Trophoblast cell (in vitro differentiated cells and primary cell): ENCODE measurements around the gene PAPOLB. TPM values are rescaled to one million over a fixed set of nuclear protein-coding genes. Genes with fewer than 3 reads are reported as not detected.

Experiments used
- DNase-seq, 2 donors: peaks; one replicate each; pipeline ENCODE4 v3.0.0-alpha.2; 2016
- H2AFZ ChIP-seq: 2 replicates; pipeline ENCODE4 v1.6.1; 2013; ENCODE audit warnings: low read length, moderate library complexity, mild to moderate bottlenecking; ENCODE audit not compliant: insufficient read depth, poor library complexity
- H2AK5ac ChIP-seq: 2 replicates; pipeline ENCODE4 v1.6.1; 2013; ENCODE audit warnings: mild to moderate bottlenecking, low read length
- H2BK120ac ChIP-seq: 2 replicates; pipeline ENCODE4 v1.6.1; 2013; ENCODE audit warnings: low read length, mild to moderate bottlenecking, moderate library complexity; ENCODE audit not compliant: insufficient read depth, poor library complexity
- H2BK12ac ChIP-seq: 2 replicates; pipeline ENCODE4 v1.6.1; 2013; ENCODE audit warnings: mild to moderate bottlenecking, low read length, moderate library complexity
- H2BK5ac ChIP-seq: 2 replicates; pipeline ENCODE4 v1.6.1; 2013; ENCODE audit warnings: low read length, low read depth, moderate library complexity, mild to moderate bottlenecking; ENCODE audit not compliant: poor library complexity
- H3K14ac ChIP-seq: 2 replicates; pipeline ENCODE4 v1.6.1; 2013; ENCODE audit warnings: mild to moderate bottlenecking, low read length
- H3K18ac ChIP-seq: 2 replicates; pipeline ENCODE4 v1.6.1; 2013; ENCODE audit warnings: mild to moderate bottlenecking, low read length
- H3K23ac ChIP-seq: 2 replicates; pipeline ENCODE4 v1.6.1; 2013; ENCODE audit warnings: low read length
- H3K27ac ChIP-seq: 2 replicates; pipeline ENCODE4 v1.5.1; 2013; ENCODE audit warnings: low read depth, mild to moderate bottlenecking, inconsistent platforms, low read length, moderate library complexity
- H3K27me3 ChIP-seq: 2 replicates; pipeline ENCODE4 v1.6.1; 2013; ENCODE audit warnings: inconsistent platforms, mild to moderate bottlenecking, low read length, moderate library complexity; ENCODE audit not compliant: insufficient read depth
- H3K36me3 ChIP-seq, 2 experiments: 1 replicate in 1 of 2; 2 replicates in 1 of 2; pipeline ENCODE4 v1.6.1; 2013; ENCODE audit warnings: low read length in 2 of 2, mild to moderate bottlenecking in 2 of 2, moderate library complexity in 1 of 2; ENCODE audit not compliant: insufficient read depth in 2 of 2, control insufficient read depth in 1 of 2
- H3K4ac ChIP-seq: 2 replicates; pipeline ENCODE4 v1.6.1; 2013; ENCODE audit warnings: low read depth, mild to moderate bottlenecking, low read length, moderate library complexity
- H3K4me1 ChIP-seq, 2 experiments: 1 replicate in 1 of 2; 2 replicates in 1 of 2; pipeline ENCODE4 v1.6.1; 2013; ENCODE audit warnings: low read length in 2 of 2, mild to moderate bottlenecking in 2 of 2, moderate library complexity in 1 of 2; ENCODE audit not compliant: insufficient read depth in 2 of 2, control insufficient read depth in 1 of 2
- H3K4me2 ChIP-seq: 2 replicates; pipeline ENCODE4 v1.6.1; 2013; ENCODE audit warnings: inconsistent platforms, mild to moderate bottlenecking, low read length, moderate library complexity
- H3K4me3 ChIP-seq: 2 replicates; pipeline ENCODE4 v1.5.1; 2013; ENCODE audit warnings: mild to moderate bottlenecking, low read depth, low read length, inconsistent platforms
- H3K79me1 ChIP-seq: one replicate; pipeline ENCODE4 v1.6.1; 2013; ENCODE audit warnings: low read length
- H3K79me2 ChIP-seq: 2 replicates; pipeline ENCODE4 v1.6.1; 2013; ENCODE audit warnings: low read length, mild to moderate bottlenecking; ENCODE audit not compliant: control insufficient read depth, insufficient read depth, poor library complexity
- H3K9ac ChIP-seq: 2 replicates; pipeline ENCODE4 v1.6.1; 2013; ENCODE audit warnings: mild to moderate bottlenecking, low read length
- H3K9me3 ChIP-seq: 2 replicates; pipeline ENCODE4 v1.6.1; 2013; ENCODE audit warnings: low read depth, mild to moderate bottlenecking, control low read depth, inconsistent platforms, low read length; ENCODE audit not compliant: insufficient read depth
- H4K12ac ChIP-seq: 2 replicates; pipeline ENCODE4 v1.6.1; 2013; ENCODE audit warnings: low read depth, mild to moderate bottlenecking, low read length, moderate library complexity
- H4K8ac ChIP-seq: 2 replicates; pipeline ENCODE4 v1.6.1; 2013; ENCODE audit warnings: low read depth, mild to moderate bottlenecking, low read length, moderate library complexity
- H4K91ac ChIP-seq: one replicate; pipeline ENCODE4 v1.6.1; 2013; ENCODE audit warnings: low read depth, mild to moderate bottlenecking, low read length, moderate library complexity
- WGBS: extraction: QIAGEN DNeasy Blood & Tissue Kit; methylation state at CpG from one replicate; pipeline ENCODE4 v1.1.7; 2013; ENCODE audit warnings: missing lambda C conversion rate; ENCODE audit not compliant: insufficient read length, insufficient coverage; ENCODE audit errors: extremely low coverage; 5-methylcytosine and 5-hydroxymethylcytosine counted together
- polyA plus RNA-seq: library from polyadenylated mRNA; stranded (reverse); fragments of 200-250 nt; gene quantifications from 2 replicates; pipeline ENCODE4 v1.2.3, GENCODE V29; 2013

PAPOLB gene
- polyA plus RNA-seq: not detected in 2 replicates

GRCh38 chr7:4861673-4862072 is at the start of gene PAPOLB:
Gene PAPOLB, minus strand, starts transcription at chr7:4862030. Its CDS starts 220 bp downstream, at chr7:4861810.
- Histone ChIP-seq H3K14ac (no peak within 1 kb of the TSS), H4K12ac (no peak within 1 kb of the TSS), H4K91ac (no peak within 1 kb of the TSS), H2AFZ (no peak within 1 kb of the TSS), H2BK12ac (no peak within 1 kb of the TSS), H3K4ac (no peak within 1 kb of the TSS), H3K27me3 (no peaks in the 10 kb centered on the region), H3K23ac (no peak within 1 kb of the TSS), H3K9me3 (peaks cover 8% of the 10 kb centered on the region), H2BK120ac (no peak within 1 kb of the TSS), H3K4me1 (no peaks in the 10 kb centered on the region), H3K36me3 (no peaks in the 10 kb centered on the region), H3K79me1 (no peaks in the 10 kb centered on the region), H3K79me2 (no peaks in the 10 kb centered on the region), H3K18ac (no peak within 1 kb of the TSS), H3K4me2 (no peak within 1 kb of the TSS), H3K9ac (no peak within 1 kb of the TSS), H3K27ac (no peak within 1 kb of the TSS), H3K4me3 (no peak within 1 kb of the TSS), H2BK5ac (no peak within 1 kb of the TSS), H4K8ac (no peak within 1 kb of the TSS), H2AK5ac (no peak within 1 kb of the TSS)
- DNase-seq: no peak
- no CpG with 5 or more reads among the region's 46 CpGs for WGBS

DNA sequence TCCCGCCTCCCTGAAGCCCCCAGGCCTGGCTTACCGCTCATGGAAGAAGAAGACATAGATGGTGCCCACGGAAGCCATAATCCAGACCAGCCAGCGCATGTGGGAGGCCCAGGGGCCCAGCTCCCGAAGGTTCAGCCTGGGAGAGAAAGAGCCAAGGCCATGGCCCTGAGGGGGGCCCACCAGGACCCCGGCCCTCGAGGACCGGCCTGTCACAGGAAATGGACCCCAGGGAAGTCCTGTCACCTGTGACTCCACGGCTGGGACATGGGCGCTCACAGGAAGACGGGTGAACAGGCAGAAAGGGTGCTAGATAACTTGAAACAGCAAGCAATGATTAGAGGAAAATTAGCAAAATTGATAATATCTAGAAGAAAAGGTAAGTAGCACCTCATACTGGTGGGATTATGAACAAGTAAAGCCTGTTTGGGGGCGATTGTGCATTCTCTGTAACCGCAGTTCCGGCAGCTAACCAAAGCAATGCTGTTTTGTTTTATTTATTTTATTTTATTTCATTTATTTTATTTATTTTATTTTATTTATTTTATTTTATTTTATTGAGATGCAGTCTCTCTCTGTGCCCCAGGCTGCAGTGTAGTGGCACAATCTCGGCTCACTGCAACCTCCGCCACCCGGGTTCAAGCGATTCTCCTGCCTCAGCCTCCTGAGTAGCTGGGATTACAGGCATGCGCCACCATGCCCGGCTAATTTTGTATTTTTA is 49.4 kb upstream of the PAPOLB start:
- H4K8ac ChIP-seq: no peak overlapping the region
- no peak overlapping the region for H4K91ac ChIP-seq
- H2BK120ac ChIP-seq: no peak overlapping the region
- no CpG with 5 or more reads among the region's 20 CpGs for WGBS
- H2BK5ac ChIP-seq: no peak overlapping the region
- H3K4me3 ChIP-seq: no peak overlapping the region
- H3K23ac ChIP-seq: no peak overlapping the region
- no peaks in the 10 kb centered on the region for H3K36me3 ChIP-seq
- H3K79me2 ChIP-seq: no peaks in the 10 kb centered on the region
- no peaks in the 10 kb centered on the region for H3K27me3 ChIP-seq
- H3K14ac ChIP-seq: no peak overlapping the region
- H3K4ac ChIP-seq: no peak overlapping the region
- no peak overlapping the region for H4K12ac ChIP-seq
- H3K18ac ChIP-seq: no peak overlapping the region
- no peak overlapping the region for H3K27ac ChIP-seq
- H3K4me1 ChIP-seq: no peaks in the 10 kb centered on the region
- no peak overlapping the region for H2BK12ac ChIP-seq
- H3K4me2 ChIP-seq: no peak overlapping the region
- no peaks in the 10 kb centered on the region for H3K79me1 ChIP-seq
- no peak overlapping the region for H2AFZ ChIP-seq
- peaks cover 8% of the 10 kb centered on the region for H3K9me3 ChIP-seq
- H3K9ac ChIP-seq: no peak overlapping the region
- no peak overlapping the region for H2AK5ac ChIP-seq
- DNase-seq: no peak

DNA sequence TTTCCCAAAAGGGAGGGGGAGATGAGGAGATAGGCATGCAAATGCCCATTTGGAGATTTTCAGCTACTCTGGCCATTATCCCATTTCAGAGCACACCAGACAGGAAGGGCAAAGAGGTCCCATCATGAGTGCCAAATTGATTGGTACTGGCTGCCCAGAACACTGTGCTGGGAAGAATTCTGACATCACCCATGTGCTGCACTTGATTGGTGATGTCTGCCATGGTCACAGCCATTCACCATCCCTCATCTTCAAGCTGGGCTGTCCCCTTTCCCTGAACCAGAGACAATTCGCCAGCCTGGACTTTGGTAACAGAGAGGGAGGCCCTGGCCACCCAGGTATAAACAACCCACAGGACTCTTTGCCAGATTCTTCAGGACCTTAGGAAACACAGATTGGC is 44.9 kb upstream of the PAPOLB start:
- WGBS: no CpG with 5 or more reads among the region's 1 CpG
- Histone ChIP-seq H3K27ac (no peak overlapping the region), H2BK12ac (no peak overlapping the region)

DNA sequence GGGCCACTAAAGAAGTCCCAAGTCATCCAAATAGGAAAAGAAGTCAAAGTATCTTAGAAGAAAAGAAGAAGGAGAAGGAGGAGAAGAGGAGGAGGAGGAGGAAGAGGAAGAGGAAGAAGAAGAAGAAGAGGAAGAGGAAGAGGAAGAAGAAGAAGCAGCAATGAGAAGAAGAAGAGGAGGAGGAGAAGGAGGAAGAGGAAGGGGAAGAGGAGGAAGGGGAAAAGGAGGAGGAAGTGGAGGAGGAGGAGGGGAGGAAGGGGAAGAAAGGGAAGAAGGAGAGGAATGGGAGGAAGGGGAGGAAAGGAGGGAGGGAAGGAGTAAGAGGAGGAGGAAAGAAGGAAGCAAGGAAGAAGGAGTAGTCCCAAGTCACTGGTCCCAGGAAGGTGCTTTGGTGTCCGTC is 43.3 kb upstream of the PAPOLB start:
- Histone ChIP-seq H3K36me3 (no peaks in the 10 kb centered on the region), H3K4me3 (no peak overlapping the region), H2BK12ac (no peak overlapping the region), H4K8ac (no peak overlapping the region), H3K9ac (no peak overlapping the region), H4K12ac (no peak overlapping the region), H3K4me1 (no peaks in the 10 kb centered on the region), H2AFZ (no peak overlapping the region), H3K4me2 (no peak overlapping the region), H2AK5ac (no peak overlapping the region), H3K27me3 (no peaks in the 10 kb centered on the region), H3K4ac (no peak overlapping the region), H3K14ac (no peak overlapping the region), H3K18ac (no peak overlapping the region), H3K79me2 (no peaks in the 10 kb centered on the region), H3K27ac (no peak overlapping the region), H2BK5ac (no peak overlapping the region), H3K9me3 (peaks cover 10% of the 10 kb centered on the region), H2BK120ac (no peak overlapping the region), H4K91ac (no peak overlapping the region), H3K23ac (no peak overlapping the region), H3K79me1 (no peaks in the 10 kb centered on the region)
- no CpG with 5 or more reads among the region's 1 CpG for WGBS
- no peak for DNase-seq

More for the DNA sequence above, 44.9 kb upstream of the PAPOLB start:
- Histone ChIP-seq H3K4me2 (no peak overlapping the region), H3K79me2 (no peaks in the 10 kb centered on the region), H3K36me3 (no peaks in the 10 kb centered on the region), H3K4me1 (no peaks in the 10 kb centered on the region), H3K9ac (no peak overlapping the region), H4K12ac (no peak overlapping the region), H3K18ac (no peak overlapping the region), H4K91ac (no peak overlapping the region), H3K79me1 (no peaks in the 10 kb centered on the region), H2AK5ac (no peak overlapping the region), H3K14ac (no peak overlapping the region), H2AFZ (no peak overlapping the region), H2BK120ac (no peak overlapping the region), H3K9me3 (peaks cover 10% of the 10 kb centered on the region), H3K4me3 (no peak overlapping the region), H2BK5ac (no peak overlapping the region), H3K23ac (no peak overlapping the region), H3K4ac (no peak overlapping the region), H3K27me3 (no peaks in the 10 kb centered on the region), H4K8ac (no peak overlapping the region)
- DNase-seq: no peak
